Stimulated activated CD8-positive, alpha-beta memory T cell treated with anti-CD3 and anti-CD28 coated beads, Interleukin-7, amount 100 ng/mL, for 48 hours (primary cell): ENCODE data around the gene PIK3R4.

ENCODE experiments used
- DNase-seq, 2 donors: peaks; one replicate each; pipeline ENCODE4 v3.0.0-alpha.2; 2020; ENCODE audit warnings: low read depth in 1 of 2; ENCODE audit errors: extremely low read depth in 1 of 2

The PIK3R4 gene

GRCh38 chr3:130645261-130645660 is 101.4 kb downstream of the PIK3R4 start:
- DNase-seq = no peak

- no peak for DNase-seq
Measured at GRCh38 chr3:130644628-130645253, 101.9 kb downstream of the PIK3R4 start.

GRCh38 chr3:130640027-130640426 is 106.6 kb downstream of the PIK3R4 start:
- DNase-seq = no peak

GRCh38 chr3:130636480-130637234 is 110.0 kb downstream of the PIK3R4 start:
- no peak for DNase-seq

- DNase-seq = no peak
Measured at GRCh38 chr3:130635978-130636377, 110.7 kb downstream of the PIK3R4 start.

GRCh38 chr3:130635285-130635684 is 111.3 kb downstream of the PIK3R4 start:
- no peak for DNase-seq
